Stimulated activated CD8-positive, alpha-beta memory T cell treated with anti-CD3 and anti-CD28 coated beads, Interleukin-4, amount 100 ng/mL, for 4 hours (primary cell): ENCODE data around the gene AXIN1.
"Not testable (repeated sequence)": the region's sequence is repeated elsewhere in the genome, so short reads cannot be mapped to it uniquely, and the experiment has no call there.

Experiments
- DNase-seq, 2 donors: peaks; one replicate each; pipeline ENCODE4 v3.0.0-alpha.2; 2020; ENCODE audit warnings: low read depth in 2 of 2, low spot score in 1 of 2

AXIN1 gene

GRCh38 chr16:370979-371514 lies 18.5 kb upstream of the AXIN1 start:
- no peak for DNase-seq

- DNase-seq: peak; percentile 87 to 89
Observed at GRCh38 chr16:370443-370842, 17.9 kb upstream of the AXIN1 start, which contains the start of gene MRPL28. MRPL28 (minus strand) TSS chr16:370538; CDS start chr16:370218, 320 bp downstream.

GRCh38 chr16:369866-370436 lies 17.4 kb upstream of the AXIN1 start:
- DNase-seq: no peak

GRCh38 chr16:369275-369865 lies 16.8 kb upstream of the AXIN1 start:
- no peak for DNase-seq

GRCh38 chr16:368388-369158 lies 16.1 kb upstream of the AXIN1 start:
- no peak for DNase-seq

- no peak for DNase-seq
Observed at GRCh38 chr16:367333-367903, 14.9 kb upstream of the AXIN1 start.

GRCh38 chr16:366476-366875 lies 14.0 kb upstream of the AXIN1 start:
- DNase-seq: no peak

GRCh38 chr16:364595-365491 lies 12.3 kb upstream of the AXIN1 start:
- DNase-seq: no peak

GRCh38 chr16:363766-364490 lies 11.4 kb upstream of the AXIN1 start:
- DNase-seq: no peak

- no peak for DNase-seq
Observed at GRCh38 chr16:363110-363765, 10.7 kb upstream of the AXIN1 start.

- DNase-seq: not testable (repeated sequence)
Observed at GRCh38 chr16:362702-362999, 10.1 kb upstream of the AXIN1 start.

- DNase-seq: peak; percentile 44
Observed at GRCh38 chr16:361872-362701, 9.6 kb upstream of the AXIN1 start.

- DNase-seq: no peak
Observed at GRCh38 chr16:361341-361871, 8.9 kb upstream of the AXIN1 start.

- no peak for DNase-seq
Observed at GRCh38 chr16:360698-361336, 8.3 kb upstream of the AXIN1 start.

- DNase-seq: no peak
Observed at GRCh38 chr16:359871-360697, 7.6 kb upstream of the AXIN1 start.

- DNase-seq: no peak
Observed at GRCh38 chr16:359067-359763, 6.7 kb upstream of the AXIN1 start.

- DNase-seq: no peak
Observed at GRCh38 chr16:356741-357140, 4.2 kb upstream of the AXIN1 start.
